ENCODE results near the gene TMUB2. TPM values are rescaled to one million over a fixed set of nuclear protein-coding genes. Genes with fewer than 3 reads are reported as not detected.

Gene TMUB2
- total and polyA plus RNA-seq, 2 of the 13 experiments (the other 11 are each of a cell fraction or from before 2014, with no cell fraction given) = 26.9 to 50.8 TPM

DNA sequence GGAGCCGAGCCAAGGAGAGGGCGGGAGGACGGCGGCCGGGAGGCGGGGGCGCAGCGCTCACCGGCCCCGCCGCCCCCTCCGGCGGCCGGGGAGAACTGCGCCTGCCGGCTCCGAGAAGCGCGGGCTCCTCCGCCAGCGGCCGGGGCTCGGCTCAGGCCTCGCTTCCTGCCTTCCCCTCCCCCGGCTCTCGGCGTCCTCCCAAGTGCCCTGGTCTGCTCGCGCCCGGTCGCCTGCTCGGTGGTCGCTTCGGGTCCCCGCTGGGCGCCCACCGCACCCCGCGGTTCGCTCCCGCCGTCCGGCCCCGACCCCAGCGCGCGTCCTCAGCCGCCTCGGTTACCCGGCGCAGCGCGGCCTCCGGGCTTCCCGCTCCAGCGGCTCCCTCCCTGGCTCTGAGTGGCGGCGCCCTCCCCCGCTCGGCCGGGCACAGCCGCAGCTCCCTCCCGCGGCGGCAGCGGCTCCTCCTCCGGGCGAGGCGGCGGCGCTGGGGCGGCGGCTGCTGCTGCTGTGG, 32.4 kb downstream of the TMUB2 start (continued):
- TF ChIP-seq POLR2A (IDR thresholded peaks at IDR 0.05; ENCODE audit: insufficient read depth in 1 of 2, low read depth in 2 of 2, low read length in 2 of 2) = peak in 1 of 2 experiments; percentile 49; a peak in 2 of 4 replicates
- TF ChIP-seq, protein P1, sequence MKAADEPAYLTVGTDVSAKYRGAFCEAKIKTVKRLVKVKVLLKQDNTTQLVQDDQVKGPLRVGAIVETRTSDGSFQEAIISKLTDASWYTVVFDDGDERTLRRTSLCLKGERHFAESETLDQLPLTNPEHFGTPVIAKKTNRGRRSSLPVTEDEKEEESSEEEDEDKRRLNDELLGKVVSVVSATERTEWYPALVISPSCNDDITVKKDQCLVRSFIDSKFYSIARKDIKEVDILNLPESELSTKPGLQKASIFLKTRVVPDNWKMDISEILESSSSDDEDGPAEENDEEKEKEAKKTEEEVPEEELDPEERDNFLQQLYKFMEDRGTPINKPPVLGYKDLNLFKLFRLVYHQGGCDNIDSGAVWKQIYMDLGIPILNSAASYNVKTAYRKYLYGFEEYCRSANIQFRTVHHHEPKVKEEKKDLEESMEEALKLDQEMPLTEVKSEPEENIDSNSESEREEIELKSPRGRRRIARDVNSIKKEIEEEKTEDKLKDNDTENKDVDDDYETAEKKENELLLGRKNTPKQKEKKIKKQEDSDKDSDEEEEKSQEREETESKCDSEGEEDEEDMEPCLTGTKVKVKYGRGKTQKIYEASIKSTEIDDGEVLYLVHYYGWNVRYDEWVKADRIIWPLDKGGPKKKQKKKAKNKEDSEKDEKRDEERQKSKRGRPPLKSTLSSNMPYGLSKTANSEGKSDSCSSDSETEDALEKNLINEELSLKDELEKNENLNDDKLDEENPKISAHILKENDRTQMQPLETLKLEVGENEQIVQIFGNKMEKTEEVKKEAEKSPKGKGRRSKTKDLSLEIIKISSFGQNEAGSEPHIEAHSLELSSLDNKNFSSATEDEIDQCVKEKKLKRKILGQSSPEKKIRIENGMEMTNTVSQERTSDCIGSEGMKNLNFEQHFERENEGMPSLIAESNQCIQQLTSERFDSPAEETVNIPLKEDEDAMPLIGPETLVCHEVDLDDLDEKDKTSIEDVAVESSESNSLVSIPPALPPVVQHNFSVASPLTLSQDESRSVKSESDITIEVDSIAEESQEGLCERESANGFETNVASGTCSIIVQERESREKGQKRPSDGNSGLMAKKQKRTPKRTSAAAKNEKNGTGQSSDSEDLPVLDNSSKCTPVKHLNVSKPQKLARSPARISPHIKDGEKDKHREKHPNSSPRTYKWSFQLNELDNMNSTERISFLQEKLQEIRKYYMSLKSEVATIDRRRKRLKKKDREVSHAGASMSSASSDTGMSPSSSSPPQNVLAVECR (CRISPR knock-in tag; IDR thresholded peaks at IDR 0.05; ENCODE audit: borderline replicate concordance) = 0 out of 2 replicates have a peak, but pooled peaks have one; percentile 2
- TF ChIP-seq ZBTB1 (CRISPR knock-in tag; IDR thresholded peaks at IDR 0.05; ENCODE audit: borderline replicate concordance) = no peak
- no peak for TF ChIP-seq ZNF609 (CRISPR knock-in tag; IDR thresholded peaks at IDR 0.05; ENCODE audit: borderline replicate concordance)
- TF ChIP-seq MAZ (IDR thresholded peaks at IDR 0.05; ENCODE audit: borderline replicate concordance, low read depth, low read length) = peak; percentile 43
- peak; percentile 4; the same call in 1 of the 2 replicates for TF ChIP-seq MAZ (CRISPR knock-in tag; IDR thresholded peaks at IDR 0.05; ENCODE audit: low read depth)
- TF ChIP-seq ZHX2 (IDR thresholded peaks at IDR 0.05; ENCODE audit: low read depth) = no peak
- TF ChIP-seq ZHX2 (CRISPR knock-in tag; IDR thresholded peaks at IDR 0.05; ENCODE audit: borderline replicate concordance) = peak; percentile 26; the same call in 1 of the 2 replicates
- peak; percentile 81; the same call in 1 of the 2 replicates for TF ChIP-seq RBFOX2 (IDR thresholded peaks at IDR 0.05; ENCODE audit: low read depth, low read length)
- TF ChIP-seq RNF2 (conservative IDR thresholded peaks at IDR 0.05; ENCODE audit: low read depth) = no peak
- TF ChIP-seq YY1 (IDR thresholded peaks at IDR 0.05; ENCODE audit: insufficient read depth, insufficient replicate concordance, low read depth, low read length) = peak; percentile 33
- TF ChIP-seq, protein P2, sequence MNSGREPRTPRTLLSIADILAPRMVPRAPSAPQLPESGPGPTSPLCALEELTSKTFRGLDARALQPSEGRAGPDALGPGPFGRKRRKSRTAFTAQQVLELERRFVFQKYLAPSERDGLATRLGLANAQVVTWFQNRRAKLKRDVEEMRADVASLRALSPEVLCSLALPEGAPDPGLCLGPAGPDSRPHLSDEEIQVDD (CRISPR knock-in tag; IDR thresholded peaks at IDR 0.05; ENCODE audit: borderline replicate concordance) = peak; percentile 92
- no peak; the same call in 1 of the 2 replicates for TF ChIP-seq ZNF446 (CRISPR knock-in tag; IDR thresholded peaks at IDR 0.05)

Measured in HepG2 (cell line).